ENCODE results near the gene SDCCAG8.

- TF ChIP-seq CTCF (IDR thresholded peaks at IDR 0.05), result no peak
- TF ChIP-seq POLR2A (IDR thresholded peaks at IDR 0.05), result no peak
Measured at GRCh38 chr1:243268751-243269460, 13.1 kb downstream of the SDCCAG8 start.

Data from esophagus squamous epithelium (tissue), 4 donors.